ENCODE data around the gene RNF183.
"Not testable (repeated sequence)": the region's sequence is repeated elsewhere in the genome, so short reads cannot be mapped to it uniquely, and the experiment has no call there.

RNF183 gene

GRCh38 chr9:113316030-113316429 is 12.9 kb upstream of the RNF183 start:
- DNase-seq (ENCODE audit: low spot score), result no peak

DNA sequence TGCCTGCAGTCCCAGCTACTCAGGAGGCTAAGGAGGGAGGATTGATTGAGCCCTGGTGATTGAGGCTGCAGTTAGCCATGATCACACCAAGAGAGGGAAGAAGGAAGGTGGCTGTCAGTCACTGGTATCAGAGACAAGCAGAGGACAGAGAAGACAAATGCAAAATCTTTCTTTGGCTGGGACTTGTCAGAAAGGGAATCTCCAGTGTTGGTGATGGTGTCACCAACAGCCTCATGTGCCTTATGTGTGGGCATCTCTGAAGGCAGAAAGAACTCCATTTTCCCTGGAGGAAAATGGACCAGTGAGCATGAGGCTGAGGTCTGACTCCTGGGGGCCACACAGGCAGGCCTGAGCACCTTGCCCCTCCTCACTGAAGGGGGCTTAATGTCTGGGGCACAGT is 12.1 kb upstream of the RNF183 start:
- no peak for DNase-seq (ENCODE audit: low spot score)

- no peak for DNase-seq (ENCODE audit: low spot score)
These were observed 10.1 kb upstream of the RNF183 start for GRCh38 chr9:113313261-113313660.

DNA sequence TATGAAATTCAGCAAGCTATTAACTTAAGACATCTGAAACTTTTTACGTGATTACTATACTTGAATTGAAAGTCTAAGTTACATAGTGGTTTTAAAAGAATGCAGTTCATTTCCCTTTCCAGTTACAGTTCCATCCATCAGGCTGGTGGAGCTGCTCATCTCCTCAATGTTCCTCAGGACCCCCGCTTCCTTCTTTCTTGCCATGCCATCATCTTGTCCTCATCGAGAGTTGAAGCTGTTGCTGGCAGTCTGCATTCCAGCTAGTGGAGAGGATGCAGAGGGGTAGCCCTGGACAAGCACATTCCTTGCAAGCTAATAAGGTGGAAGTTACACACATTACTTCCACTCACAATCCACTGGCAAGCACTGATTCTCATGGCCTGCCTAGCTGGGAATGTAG is 8.8 kb upstream of the RNF183 start:
- DNase-seq (ENCODE audit: low spot score), result no peak

DNA sequence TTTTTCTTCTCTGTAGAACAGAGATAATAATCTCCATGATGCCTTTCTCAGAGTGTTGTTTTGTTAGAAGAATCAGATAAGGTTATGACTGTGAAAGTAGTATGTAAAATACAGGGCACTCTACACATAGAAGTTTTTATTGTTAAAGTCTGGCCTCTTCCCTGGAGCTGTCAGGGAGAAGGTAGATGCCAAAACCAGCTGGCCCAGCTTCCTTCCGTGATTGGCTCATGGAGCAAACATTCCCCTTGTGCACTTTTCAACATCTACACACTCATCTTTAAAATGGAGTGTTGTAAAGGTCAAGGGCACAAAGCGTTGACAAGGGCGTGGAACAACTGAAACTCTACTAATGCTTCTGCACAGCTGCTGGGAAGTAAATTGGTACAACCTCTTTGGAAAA is 7.4 kb upstream of the RNF183 start:
- no peak for DNase-seq (ENCODE audit: low spot score)

DNA sequence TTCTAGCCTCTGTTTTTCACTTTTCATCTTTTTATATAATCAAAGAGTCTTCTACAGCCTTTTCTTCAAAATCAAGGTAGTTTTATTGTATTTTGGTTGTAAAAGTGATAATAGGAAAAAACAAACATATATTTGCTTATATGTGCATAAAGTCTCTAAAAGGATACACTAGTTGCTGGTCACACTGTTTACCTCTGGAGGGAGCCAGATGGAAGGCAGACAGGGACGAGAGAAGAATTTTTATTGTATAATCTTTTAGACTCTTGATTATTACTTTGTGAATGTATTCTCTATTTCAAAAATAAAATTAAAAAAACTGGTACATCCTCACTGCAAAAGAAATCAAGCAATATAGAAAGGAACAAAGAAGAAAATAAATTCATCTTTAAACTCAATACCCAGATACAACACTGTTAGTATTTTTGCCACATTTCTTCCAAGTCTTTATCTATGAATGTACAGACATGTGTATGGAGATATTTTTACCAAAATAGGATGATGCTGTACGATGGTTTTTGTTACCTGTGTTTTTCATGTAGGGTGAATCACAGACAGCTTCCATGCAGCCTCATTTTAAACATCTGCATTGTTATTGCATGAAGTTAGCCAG is 6.1 kb upstream of the RNF183 start:
- DNase-seq (ENCODE audit: low spot score), result peak; percentile 75

DNA sequence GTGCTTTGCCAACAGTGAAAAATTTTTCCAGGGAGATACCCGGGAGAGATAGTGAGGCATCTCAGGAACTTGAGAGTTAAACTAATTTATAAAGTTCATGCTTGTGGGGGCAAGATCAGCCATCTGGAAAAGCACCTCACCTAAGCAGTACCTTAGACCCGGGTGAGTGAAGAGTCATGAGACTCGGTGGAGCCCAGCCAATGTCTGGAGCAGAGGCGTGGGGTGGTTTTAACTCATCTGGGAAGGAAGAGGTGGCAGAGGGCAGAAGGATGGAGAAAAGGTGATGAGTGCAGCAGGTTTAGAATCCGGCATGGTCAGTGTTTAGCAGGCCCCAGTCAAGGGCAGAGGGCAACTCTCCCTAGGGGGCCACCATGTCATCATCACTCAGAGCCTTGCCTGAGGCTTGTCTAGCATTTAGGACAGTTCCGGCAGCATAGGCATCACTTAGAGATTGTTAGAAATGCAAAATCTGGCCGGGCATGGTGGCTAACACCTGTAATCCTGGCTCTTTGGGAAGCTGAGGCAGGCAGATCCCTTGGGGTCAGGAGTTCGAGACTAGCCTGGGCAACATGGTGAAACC is 4.3 kb upstream of the RNF183 start:
- no peak for DNase-seq (ENCODE audit: low spot score)

DNA sequence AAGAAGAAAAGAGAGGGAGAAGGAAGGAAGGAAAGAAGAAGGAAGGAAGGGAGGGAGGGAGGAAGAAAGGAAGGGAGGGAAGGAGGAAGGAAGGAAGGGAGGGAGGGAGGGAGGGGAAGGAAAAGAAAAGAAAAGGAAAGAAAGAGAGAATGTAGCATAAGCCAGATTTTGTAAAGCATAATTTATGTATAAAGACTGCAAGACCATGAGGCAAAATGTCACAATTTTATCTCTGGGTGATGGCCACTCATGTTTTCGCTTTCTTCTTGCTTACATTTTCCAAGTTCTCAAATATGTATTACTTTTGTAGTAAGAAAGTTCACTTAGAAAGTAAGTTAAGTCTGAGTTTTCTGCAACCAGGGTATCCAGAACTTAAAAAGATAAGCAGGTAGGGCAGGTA is 3.4 kb upstream of the RNF183 start:
- no peak for DNase-seq (ENCODE audit: low spot score)

GRCh38 chr9:113301548-113301947 is 1.6 kb downstream of the RNF183 start:
- no peak for DNase-seq (ENCODE audit: low spot score)

GRCh38 chr9:113299800-113300292 is 3.3 kb downstream of the RNF183 start:
- no peak for DNase-seq (ENCODE audit: low spot score)

DNA sequence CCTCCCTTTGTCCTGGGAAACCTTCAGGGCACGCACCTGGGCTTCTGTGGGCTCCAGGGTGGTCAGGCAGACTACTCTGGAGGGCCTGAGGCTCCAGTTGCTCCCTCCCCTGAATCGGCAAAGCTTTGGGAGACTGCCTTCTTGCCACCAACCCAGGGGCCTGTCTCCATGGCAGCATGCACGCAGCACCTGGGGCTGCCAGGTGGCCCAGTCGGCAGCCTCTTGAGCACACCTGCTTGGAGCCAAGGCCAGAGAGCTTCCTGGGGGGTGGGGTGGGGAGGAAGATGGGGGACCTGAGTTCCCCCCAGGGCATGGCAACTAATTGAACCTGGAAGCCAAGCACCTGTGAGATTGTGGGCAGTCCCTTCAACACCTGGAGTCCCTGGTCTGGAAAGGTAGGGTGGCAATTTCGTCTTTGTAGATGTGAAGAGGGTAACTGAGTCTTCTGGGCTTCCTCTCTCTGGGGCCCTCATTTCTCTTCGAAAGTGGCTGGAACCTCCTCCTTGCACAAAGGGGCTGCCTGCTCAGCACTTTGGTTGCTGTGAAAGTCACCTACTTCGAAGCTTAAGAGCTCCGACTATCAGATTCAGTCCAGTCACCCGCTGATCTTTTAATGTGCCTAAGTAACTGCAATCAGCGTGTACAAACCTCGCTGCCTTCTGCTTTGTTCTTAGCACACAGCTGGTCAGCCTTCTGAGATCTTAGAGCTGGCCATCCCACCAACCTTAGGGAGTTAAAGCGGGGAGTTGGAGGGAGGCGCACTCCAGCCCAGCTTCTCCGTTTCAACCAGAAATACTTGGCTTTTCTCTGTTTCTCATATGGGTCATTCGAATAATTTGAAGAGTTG is 4.0 kb downstream of the RNF183 start:
- no peak for DNase-seq (ENCODE audit: low spot score)

- no peak for DNase-seq (ENCODE audit: low spot score)
These were observed 4.9 kb downstream of the RNF183 start for GRCh38 chr9:113298311-113298710.

DNA sequence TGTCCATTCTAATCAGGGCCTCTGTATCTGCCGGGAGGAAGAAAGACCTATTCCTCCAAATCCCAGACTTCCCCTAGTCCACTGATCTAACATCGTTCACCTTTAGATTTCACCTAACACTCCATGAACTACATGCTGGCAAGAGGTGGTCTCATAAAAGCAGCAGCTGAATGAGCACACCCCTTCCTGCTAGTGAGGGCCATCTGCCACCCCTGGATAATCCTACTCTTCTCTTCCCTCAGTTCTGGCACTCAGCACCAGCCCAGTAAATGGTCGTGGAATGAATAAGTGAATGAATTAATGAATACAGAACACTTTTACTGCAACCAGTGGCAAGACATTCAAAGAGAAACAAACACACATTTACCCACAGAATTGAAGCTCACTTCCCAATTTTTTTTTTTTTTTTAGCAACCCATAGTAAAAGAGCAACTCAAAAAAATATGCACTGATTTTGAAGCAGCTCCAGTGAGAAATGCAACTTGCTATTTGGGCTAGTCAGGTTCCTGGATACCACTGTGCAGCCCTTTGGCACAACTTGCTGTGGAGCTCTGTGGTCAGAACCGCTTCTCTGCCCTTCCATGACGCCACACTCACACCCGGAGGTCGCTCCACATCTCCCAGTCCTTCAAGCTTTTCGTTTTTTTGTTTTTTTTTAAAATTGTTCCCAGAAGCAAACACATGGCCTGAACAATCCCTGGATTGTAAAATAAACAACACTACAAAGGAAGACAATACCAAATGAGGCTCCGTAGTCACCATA is 6.2 kb downstream of the RNF183 start:
- DNase-seq (ENCODE audit: low spot score), result no peak

DNA sequence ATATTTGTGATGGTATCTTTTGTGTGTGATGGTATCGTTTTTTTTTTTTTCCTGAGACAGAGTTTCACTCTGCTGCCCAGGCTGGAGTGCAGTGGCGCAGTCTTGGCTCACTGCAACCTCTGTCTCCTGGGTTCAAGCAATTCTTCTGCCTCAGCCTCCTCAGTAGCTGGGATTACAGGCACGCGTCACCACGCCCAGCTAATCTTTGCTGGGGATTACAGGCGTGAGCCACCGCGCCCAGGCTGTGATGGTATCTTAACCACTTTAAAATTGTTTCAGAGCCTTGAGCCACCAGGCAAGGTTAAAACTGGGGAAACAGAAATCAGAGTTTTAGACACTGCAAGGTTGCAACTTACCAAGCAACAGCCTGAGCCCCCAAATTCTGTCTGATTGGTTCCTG is 6.9 kb downstream of the RNF183 start:
- not testable (repeated sequence) for DNase-seq (ENCODE audit: low spot score)

DNA sequence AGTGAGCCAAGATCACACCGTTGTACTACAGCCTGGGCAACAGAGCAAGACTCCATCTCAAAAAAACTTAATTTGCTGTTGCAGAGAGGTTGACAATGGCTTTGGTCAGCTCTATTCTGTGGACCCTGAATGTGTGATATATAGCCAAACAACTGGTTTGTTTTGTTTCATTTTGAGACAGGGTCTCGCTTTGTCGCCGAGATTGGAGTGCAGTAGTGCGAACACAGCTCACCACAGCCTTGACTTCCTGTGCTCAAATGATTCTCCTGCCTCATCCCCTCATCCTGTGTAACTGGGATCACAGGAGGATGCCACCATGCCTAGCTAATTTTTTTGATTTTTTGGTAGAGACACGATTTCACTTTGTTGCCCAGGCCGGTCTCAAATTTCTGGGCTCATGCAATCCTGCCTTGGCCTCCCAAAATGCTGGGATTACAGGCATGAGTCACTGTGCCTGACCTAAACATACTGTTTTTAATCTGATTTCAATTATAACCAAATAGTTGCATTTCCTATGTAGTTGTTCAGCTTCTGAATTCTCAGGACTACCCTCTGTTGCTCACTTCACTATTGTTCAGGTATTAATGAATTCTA is 9.8 kb downstream of the RNF183 start:
- DNase-seq (ENCODE audit: low spot score), result no peak

DNA sequence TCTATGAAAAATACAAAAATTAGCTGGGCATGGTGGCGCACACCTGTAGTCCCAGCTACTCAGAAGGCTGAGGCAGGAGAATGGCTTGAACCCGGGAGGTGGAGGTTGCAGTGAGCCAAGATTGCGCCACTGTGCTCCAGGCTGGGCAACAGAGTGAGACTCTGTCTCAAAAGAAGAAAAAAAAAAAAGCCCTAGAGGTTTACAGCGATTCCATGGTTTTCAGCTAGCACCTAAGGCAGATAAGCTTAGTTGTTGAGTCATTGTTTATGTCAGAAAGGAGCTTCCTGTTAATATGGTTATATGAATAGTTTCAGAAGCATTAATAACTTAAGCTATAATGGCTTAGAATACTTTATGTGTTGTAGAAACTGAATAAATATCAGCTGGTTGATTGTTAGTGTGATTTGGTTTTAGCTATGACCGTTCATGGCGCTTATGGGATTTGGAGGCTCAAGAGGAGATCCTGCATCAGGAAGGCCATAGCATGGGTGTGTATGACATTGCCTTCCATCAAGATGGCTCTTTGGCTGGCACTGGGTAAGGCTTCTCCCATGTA is 13.0 kb downstream of the RNF183 start:
- DNase-seq (ENCODE audit: low spot score), result no peak

DNA sequence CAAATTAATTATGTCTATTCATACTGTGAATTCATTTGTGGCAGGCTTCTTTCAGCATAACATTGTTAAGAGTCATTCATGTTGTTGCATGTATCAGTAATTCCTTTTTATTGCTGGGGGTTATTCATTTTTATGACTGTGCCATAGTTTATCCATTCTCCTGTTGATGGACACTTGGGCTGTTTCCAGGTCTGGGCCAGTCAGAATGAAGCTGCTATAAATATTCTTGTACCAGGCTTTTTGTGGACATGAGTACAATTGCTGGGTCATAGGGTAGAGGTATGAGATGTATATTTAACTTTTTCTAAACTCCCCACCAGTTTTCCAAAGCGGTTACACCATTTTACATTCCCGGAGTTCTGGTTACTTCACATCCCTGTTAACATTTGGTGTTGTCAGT is 14.1 kb downstream of the RNF183 start:
- peak; percentile 34 for DNase-seq (ENCODE audit: low spot score)

- no peak for DNase-seq (ENCODE audit: low spot score)
These were observed 21.8 kb downstream of the RNF183 start for GRCh38 chr9:113281356-113281755.

GRCh38 chr9:113278840-113279239 is 24.3 kb downstream of the RNF183 start:
- no peak for DNase-seq (ENCODE audit: low spot score)

- DNase-seq (ENCODE audit: low spot score), result peak; percentile 100
These were observed 27.7 kb downstream of the RNF183 start, which contains the start of the genes CDC26 and PRPF4 for GRCh38 chr9:113275157-113276131. Gene CDC26 (minus strand): TSS chr9:113275572. CDS start chr9:113272507, 3,065 bp downstream. Gene PRPF4 (plus strand): TSS chr9:113275658. CDS start chr9:113275744, 86 bp downstream.
